GM18867 (cell line): ENCODE measurements around the gene CYTIP.

Experiments used
- ATAC-seq: cut with Tn5 transposase; IDR thresholded peaks from one replicate; pipeline ENCODE4 v1.9.1; 2021; ENCODE audit warnings: mild to moderate bottlenecking, moderate library complexity; ENCODE audit not compliant: unreplicated experiment

Gene CYTIP

GRCh38 chr2:157443795-157444640 lies at the start of gene CYTIP:
Gene CYTIP (minus strand): TSS chr2:157444089. CDS start chr2:157444020, 69 bp downstream.
- peak; percentile 46 for ATAC-seq

GRCh38 chr2:157492189-157492773 lies 48.4 kb upstream of the CYTIP start:
- ATAC-seq, result peak; percentile 98

- no peak for ATAC-seq
These were observed 46.1 kb upstream of the CYTIP start for GRCh38 chr2:157489983-157490382.

GRCh38 chr2:157488877-157489276 lies 45.0 kb upstream of the CYTIP start:
- no peak for ATAC-seq

GRCh38 chr2:157487747-157488146 lies 43.9 kb upstream of the CYTIP start:
- no peak for ATAC-seq

- no peak for ATAC-seq
These were observed 43.4 kb upstream of the CYTIP start for GRCh38 chr2:157487271-157487610.

GRCh38 chr2:157486596-157487270 lies 42.8 kb upstream of the CYTIP start:
- no peak for ATAC-seq

- ATAC-seq, result peak; percentile 79
These were observed 36.5 kb upstream of the CYTIP start for GRCh38 chr2:157480182-157480961.

- ATAC-seq, result peak; percentile 41
These were observed 35.5 kb upstream of the CYTIP start for GRCh38 chr2:157479081-157480027.

GRCh38 chr2:157477919-157478318 lies 34.0 kb upstream of the CYTIP start:
- no peak for ATAC-seq

GRCh38 chr2:157476953-157477709 lies 33.2 kb upstream of the CYTIP start:
- ATAC-seq, result peak; percentile 22

- no peak for ATAC-seq
These were observed 32.0 kb upstream of the CYTIP start for GRCh38 chr2:157475722-157476390.

- no peak for ATAC-seq
These were observed 29.7 kb upstream of the CYTIP start for GRCh38 chr2:157473581-157473980.

GRCh38 chr2:157471078-157471477 lies 27.2 kb upstream of the CYTIP start:
- peak; percentile 29 for ATAC-seq

GRCh38 chr2:157470321-157470720 lies 26.4 kb upstream of the CYTIP start:
- peak; percentile 54 for ATAC-seq

- no peak for ATAC-seq
These were observed 25.8 kb upstream of the CYTIP start for GRCh38 chr2:157469726-157470125.

GRCh38 chr2:157468931-157469708 lies 25.2 kb upstream of the CYTIP start:
- ATAC-seq, result peak; percentile 78

- no peak for ATAC-seq
These were observed 22.9 kb upstream of the CYTIP start for GRCh38 chr2:157466764-157467163.
